A549 treated with CpdA at 1 μM for 4 hours (cell line): ENCODE data around the gene NCOA5. TPM values are rescaled to one million over a fixed set of nuclear protein-coding genes. Genes with fewer than 3 reads are reported as not detected.

Source experiments
- total RNA-seq: library from RNA; stranded (reverse); fragments of 200-300 nt; extraction: Qiagen RNA extraction; gene quantifications from 5 replicates; pipeline ENCODE4 v1.2.3, GENCODE V29; 2022; ENCODE audit warnings: low read depth

Gene NCOA5
- total RNA-seq: 19.9 to 25.0 TPM (median 23.0 TPM) in 5 replicates

DNA sequence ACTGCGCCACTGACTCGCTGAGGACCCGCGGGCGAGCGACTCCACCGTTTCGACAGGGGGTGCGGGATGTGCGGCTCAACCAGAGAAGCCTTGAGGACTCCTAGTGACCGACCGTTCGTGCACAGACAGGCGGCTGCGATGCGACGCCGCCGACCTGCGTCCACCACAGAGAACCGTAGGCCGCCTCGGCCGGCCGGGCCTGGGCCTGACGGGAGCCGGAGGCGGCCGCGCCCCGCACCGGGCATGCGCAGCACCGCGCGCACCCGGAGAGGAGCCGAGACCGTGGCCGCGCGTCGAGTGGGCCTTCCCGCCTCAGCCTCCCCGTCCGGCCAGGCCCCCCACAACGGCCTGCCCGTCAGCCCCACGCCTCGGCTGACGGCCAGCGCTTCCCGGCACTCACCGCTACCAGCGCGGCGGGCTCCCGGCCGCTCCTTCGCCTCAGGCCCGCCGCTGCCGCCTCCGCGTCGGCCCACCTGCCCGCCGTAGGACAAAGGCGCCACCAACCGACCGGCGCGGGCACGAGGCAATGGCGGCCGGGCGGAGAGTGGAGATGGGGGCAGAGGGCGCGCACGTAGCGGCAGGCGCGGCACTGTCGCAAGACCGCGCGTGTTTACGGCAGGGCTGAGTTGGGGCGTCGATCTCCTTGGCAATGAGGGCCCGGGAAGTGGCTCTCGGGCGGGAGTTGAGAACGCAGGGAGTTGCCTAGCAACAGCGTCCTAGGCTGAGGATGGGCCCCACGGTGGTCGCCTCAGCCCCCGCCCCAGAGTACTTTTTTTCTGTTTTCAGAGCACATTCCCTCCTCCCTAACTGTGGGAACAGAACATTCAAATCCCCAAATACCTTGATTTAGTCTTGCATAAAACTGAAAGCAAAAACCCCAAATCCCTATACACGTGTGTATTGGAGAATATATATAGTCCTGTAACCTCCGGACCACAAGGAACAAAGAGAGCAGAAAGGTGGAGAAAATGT, at the start of gene NCOA5:
TSS of gene NCOA5 (minus strand) at position 546 of the 972 bp plus-strand sequence. CDS start 10,538 bp downstream, outside the sequence.

DNA sequence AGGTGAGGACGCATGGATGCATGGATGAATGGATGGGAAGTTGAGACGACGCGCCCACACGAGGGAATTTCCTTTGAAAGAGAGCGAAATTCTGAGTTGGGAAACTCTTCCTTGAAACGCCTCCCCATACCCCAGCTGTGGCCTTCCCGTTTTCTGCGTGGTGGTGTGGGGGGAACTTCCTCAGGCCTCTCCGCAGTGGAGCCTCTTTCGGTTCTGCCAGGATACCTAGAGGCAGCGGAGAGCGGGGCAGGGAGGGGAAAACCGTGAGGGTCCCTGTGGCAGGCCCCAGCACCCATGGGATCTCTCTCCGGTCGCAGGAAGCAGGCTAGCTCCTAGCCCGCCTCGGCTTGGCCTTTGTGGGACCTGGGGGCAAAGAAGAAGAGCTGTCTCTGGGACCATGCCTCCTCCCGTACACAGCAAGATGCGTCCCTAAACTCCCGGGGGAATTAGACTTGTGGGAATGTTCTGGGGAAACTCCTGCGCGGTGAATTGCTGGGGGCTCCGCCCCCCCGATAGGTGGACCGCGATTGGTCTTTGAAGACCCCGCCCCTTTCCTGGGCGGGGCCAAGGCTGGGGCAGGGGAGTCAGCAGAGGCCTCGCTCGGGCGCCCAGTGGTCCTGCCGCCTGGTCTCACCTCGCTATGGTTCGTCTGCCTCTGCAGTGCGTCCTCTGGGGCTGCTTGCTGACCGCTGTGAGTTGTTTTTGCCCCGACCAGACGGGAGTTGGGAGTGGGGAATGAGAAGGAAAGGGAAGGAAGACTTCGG, 28.1 kb upstream of the NCOA5 start, which contains the start of gene CD40:
TSS of gene CD40 (plus strand) at position 611 of the 764 bp plus-strand sequence. CDS start at position 641, 30 bp downstream.

GRCh38 chr20:46028772-46029371, 60.9 kb downstream of the NCOA5 start, which contains the start of gene SLC12A5:
TSS of gene SLC12A5 (plus strand) at chr20:46029215. CDS start at chr20:46029345, 130 bp downstream.

Other genes with a start within 250 kb of the NCOA5 start
- 17.6 to 21.5 TPM (median 20.3 TPM) in 5 replicates for gene ACOT8, start 232.6 kb downstream of the NCOA5 start, total RNA-seq
- 1.5 to 1.8 TPM (median 1.7 TPM) in 5 replicates for gene ZSWIM3, start 232.3 kb downstream of the NCOA5 start, total RNA-seq
- gene ZSWIM1, start 208.7 kb downstream of the NCOA5 start, total RNA-seq: 5.4 to 7.1 TPM (median 6.5 TPM) in 5 replicates
- gene SPATA25, start 202.3 kb downstream of the NCOA5 start, total RNA-seq: 0.34 to 0.87 TPM (median 0.70 TPM) in 5 replicates
- gene NEURL2, start 198.8 kb downstream of the NCOA5 start, total RNA-seq: 0.79 to 1.7 TPM (median 1.1 TPM) in 5 replicates
- 104 to 133 TPM (median 122 TPM) in 5 replicates for gene CTSA, start 198.6 kb downstream of the NCOA5 start, total RNA-seq
- 1.7 to 2.4 TPM (median 2.0 TPM) in 5 replicates for gene PLTP, start 177.8 kb downstream of the NCOA5 start, total RNA-seq
- gene PCIF1, start 155.3 kb downstream of the NCOA5 start, total RNA-seq: 27.7 to 37.0 TPM (median 32.2 TPM) in 5 replicates
- gene ZNF335, start 117.8 kb downstream of the NCOA5 start, total RNA-seq: 8.4 to 11.0 TPM (median 10.5 TPM) in 5 replicates
- gene MMP9, start 81.1 kb downstream of the NCOA5 start, total RNA-seq: 0.57 to 0.95 TPM (median 0.86 TPM) in 5 replicates
- gene SLC12A5, start 60.7 kb downstream of the NCOA5 start, total RNA-seq: 11.6 to 15.4 TPM (median 14.4 TPM) in 5 replicates
- gene CD40, start 28.4 kb upstream of the NCOA5 start, total RNA-seq: 3.9 to 4.9 TPM (median 4.5 TPM) in 5 replicates
- gene CDH22, start 218.5 kb upstream of the NCOA5 start, total RNA-seq: 0.03 to 0.08 TPM (median 0.05 TPM) in 3 of 5 replicates, not detected in the others